Measurements from ENCODE around the gene KLHL26. TPM values are rescaled to one million over a fixed set of nuclear protein-coding genes. Genes with fewer than 3 reads are reported as not detected.
"Not testable (repeated sequence)": the region's sequence is repeated elsewhere in the genome, so short reads cannot be mapped to it uniquely, and the experiment has no call there.

Gene KLHL26
- total RNA-seq, 1 donor from 2014 or later: 11.6 TPM

GRCh38 chr19:18594096-18594823 lies 42.6 kb upstream of the KLHL26 start:
- H3K27ac Mint-ChIP-seq: no peak overlapping the region
- peaks cover 16% of the 10 kb centered on the region for H3K27me3 Mint-ChIP-seq (ENCODE audit: low read depth)
- intact Hi-C loops (cut with micrococcal nuclease): loop anchor here (5.0 kb wide), 1 partner anchor 253 kb away; no protein-coding TSS in a partner anchor
- peak; percentile 63 for DNase-seq (ENCODE audit: low spot score)
- peak overlapping the region; percentile 66 for H3K4me3 Mint-ChIP-seq (ENCODE audit: low read depth)
- no peaks in the 10 kb centered on the region for H3K9me3 Mint-ChIP-seq
- H3K4me1 Mint-ChIP-seq (ENCODE audit: low read depth): peaks cover 17% of the 10 kb centered on the region
- H3K36me3 Mint-ChIP-seq (ENCODE audit: low read depth): peaks cover 28% of the 10 kb centered on the region

- Mint-ChIP-seq H3K27me3 (ENCODE audit: low read depth) (peaks cover 16% of the 10 kb centered on the region), H3K4me3 (ENCODE audit: low read depth) (peak overlapping the region; percentile 66), H3K27ac (no peak overlapping the region), H3K36me3 (ENCODE audit: low read depth) (peaks cover 24% of the 10 kb centered on the region), H3K4me1 (ENCODE audit: low read depth) (peaks cover 13% of the 10 kb centered on the region), H3K9me3 (no peaks in the 10 kb centered on the region)
- no peak for DNase-seq (ENCODE audit: low spot score)
- intact Hi-C loops (cut with micrococcal nuclease): loop anchor here (5.0 kb wide), 1 partner anchor 252 kb away; no protein-coding TSS in a partner anchor
Observed at GRCh38 chr19:18594824-18595373, 41.9 kb upstream of the KLHL26 start.

GRCh38 chr19:18595475-18595874 lies 41.4 kb upstream of the KLHL26 start:
- Mint-ChIP-seq H3K4me1 (ENCODE audit: low read depth) (peaks cover 9% of the 10 kb centered on the region), H3K27me3 (ENCODE audit: low read depth) (peaks cover 16% of the 10 kb centered on the region), H3K4me3 (ENCODE audit: low read depth) (peak overlapping the region; percentile 39), H3K27ac (no peak overlapping the region), H3K36me3 (ENCODE audit: low read depth) (peaks cover 19% of the 10 kb centered on the region), H3K9me3 (no peaks in the 10 kb centered on the region)
- intact Hi-C loops (cut with micrococcal nuclease): no loop called here
- no peak for DNase-seq (ENCODE audit: low spot score)

- Mint-ChIP-seq H3K27me3 (ENCODE audit: low read depth) (peaks cover 18% of the 10 kb centered on the region), H3K4me1 (ENCODE audit: low read depth) (peaks cover 7% of the 10 kb centered on the region), H3K9me3 (no peaks in the 10 kb centered on the region), H3K4me3 (ENCODE audit: low read depth) (no peak overlapping the region), H3K27ac (no peak overlapping the region), H3K36me3 (ENCODE audit: low read depth) (peaks cover 8% of the 10 kb centered on the region)
- DNase-seq (ENCODE audit: low spot score): no peak
- intact Hi-C loops (cut with micrococcal nuclease): no loop called here
Observed at GRCh38 chr19:18596752-18597157, 40.1 kb upstream of the KLHL26 start.

- Mint-ChIP-seq H3K4me1 (ENCODE audit: low read depth) (peaks cover 7% of the 10 kb centered on the region), H3K36me3 (ENCODE audit: low read depth) (peaks cover 1% of the 10 kb centered on the region), H3K9me3 (no peaks in the 10 kb centered on the region), H3K27ac (no peak overlapping the region), H3K4me3 (ENCODE audit: low read depth) (no peak overlapping the region), H3K27me3 (ENCODE audit: low read depth) (peaks cover 28% of the 10 kb centered on the region)
- DNase-seq (ENCODE audit: low spot score): no peak
- intact Hi-C loops (cut with micrococcal nuclease): no loop called here
Observed at GRCh38 chr19:18597809-18598660, 38.8 kb upstream of the KLHL26 start.

- intact Hi-C loops (cut with micrococcal nuclease): no loop called here
- Mint-ChIP-seq H3K9me3 (no peaks in the 10 kb centered on the region), H3K27ac (no peak overlapping the region), H3K27me3 (ENCODE audit: low read depth) (peaks cover 35% of the 10 kb centered on the region), H3K4me3 (ENCODE audit: low read depth) (no peak overlapping the region), H3K36me3 (ENCODE audit: low read depth) (no peaks in the 10 kb centered on the region), H3K4me1 (ENCODE audit: low read depth) (peaks cover 6% of the 10 kb centered on the region)
- no peak for DNase-seq (ENCODE audit: low spot score)
Observed at GRCh38 chr19:18599485-18599884, 37.3 kb upstream of the KLHL26 start.

- intact Hi-C loops (cut with micrococcal nuclease); H3K27ac Mint-ChIP-seq; DNase-seq (ENCODE audit: low spot score); H3K9me3 Mint-ChIP-seq; H3K4me3 Mint-ChIP-seq (ENCODE audit: low read depth); H3K4me1 Mint-ChIP-seq (ENCODE audit: low read depth); H3K36me3 Mint-ChIP-seq (ENCODE audit: low read depth): not testable (repeated sequence)
- peaks cover 39% of the 10 kb centered on the region for H3K27me3 Mint-ChIP-seq (ENCODE audit: low read depth)
Observed at GRCh38 chr19:18600692-18601397, 36.0 kb upstream of the KLHL26 start.

- H3K4me3 Mint-ChIP-seq (ENCODE audit: low read depth): no peak overlapping the region
- H3K4me1 Mint-ChIP-seq (ENCODE audit: low read depth): no peaks in the 10 kb centered on the region
- intact Hi-C loops (cut with micrococcal nuclease): no loop called here
- no peak overlapping the region for H3K27ac Mint-ChIP-seq
- H3K36me3 Mint-ChIP-seq (ENCODE audit: low read depth): no peaks in the 10 kb centered on the region
- DNase-seq (ENCODE audit: low spot score): no peak
- H3K9me3 Mint-ChIP-seq: no peaks in the 10 kb centered on the region
- peaks cover 33% of the 10 kb centered on the region for H3K27me3 Mint-ChIP-seq (ENCODE audit: low read depth)
Observed at GRCh38 chr19:18601875-18602274, 35.0 kb upstream of the KLHL26 start.

- Mint-ChIP-seq H3K9me3 (no peaks in the 10 kb centered on the region), H3K4me3 (ENCODE audit: low read depth) (no peak overlapping the region), H3K27ac (no peak overlapping the region), H3K4me1 (ENCODE audit: low read depth) (no peaks in the 10 kb centered on the region), H3K27me3 (ENCODE audit: low read depth) (peaks cover 46% of the 10 kb centered on the region), H3K36me3 (ENCODE audit: low read depth) (no peaks in the 10 kb centered on the region)
- DNase-seq (ENCODE audit: low spot score): no peak
- intact Hi-C loops (cut with micrococcal nuclease): no loop called here
Observed at GRCh38 chr19:18603255-18603957, 33.4 kb upstream of the KLHL26 start.

- H3K27me3 Mint-ChIP-seq (ENCODE audit: low read depth): peaks cover 52% of the 10 kb centered on the region
- no peaks in the 10 kb centered on the region for H3K9me3 Mint-ChIP-seq
- intact Hi-C loops (cut with micrococcal nuclease): no loop called here
- H3K4me1 Mint-ChIP-seq (ENCODE audit: low read depth): no peaks in the 10 kb centered on the region
- H3K27ac Mint-ChIP-seq: no peak overlapping the region
- no peaks in the 10 kb centered on the region for H3K36me3 Mint-ChIP-seq (ENCODE audit: low read depth)
- no peak for DNase-seq (ENCODE audit: low spot score)
- H3K4me3 Mint-ChIP-seq (ENCODE audit: low read depth): no peak overlapping the region
Observed at GRCh38 chr19:18603958-18604819, 32.6 kb upstream of the KLHL26 start.

- intact Hi-C loops (cut with micrococcal nuclease): no loop called here
- no peak overlapping the region for H3K4me3 Mint-ChIP-seq (ENCODE audit: low read depth)
- no peaks in the 10 kb centered on the region for H3K9me3 Mint-ChIP-seq
- no peak overlapping the region for H3K27ac Mint-ChIP-seq
- H3K36me3 Mint-ChIP-seq (ENCODE audit: low read depth): no peaks in the 10 kb centered on the region
- H3K4me1 Mint-ChIP-seq (ENCODE audit: low read depth): no peaks in the 10 kb centered on the region
- DNase-seq (ENCODE audit: low spot score): no peak
- H3K27me3 Mint-ChIP-seq (ENCODE audit: low read depth): peaks cover 58% of the 10 kb centered on the region
Observed at GRCh38 chr19:18604820-18605159, 32.0 kb upstream of the KLHL26 start.

Data from activated T-helper 2 cell treated with anti-CD3 and anti-CD28 coated beads, Interferon-gamma antibody, Interleukin-2, Interleukin-4, amounts not matched to agents 10 μg/mL and 5 μg/mL and 100 μg/mL, durations not matched to agents 14 hours and 24 hours and 36 hours (primary cell).